K562 (cell line): ENCODE results near the gene B3GALT6. TPM values are rescaled to one million over a fixed set of nuclear protein-coding genes. Genes with fewer than 3 reads are reported as not detected.
A peak's percentile ranks its signal among the peaks of the same experiment; 100 is the strongest.

Experiments
- BRCA1 ChIP-seq, 2 experiments: fragments of 450-650 bp in 1 of 2; sonication (generic) in 1 of 2; formaldehyde crosslinking in 1 of 2; IDR thresholded peaks; 2 replicates each; pipeline versions ENCODE4 v1.5.0 to v1.6.1; 2017 to 2020; ENCODE audit warnings: mild to moderate bottlenecking in 1 of 2, missing genetic modification reagents in 1 of 2
- BRD4 ChIP-seq: fragments of 200-600 bp; sonication (generic); IDR thresholded peaks from 2 replicates; pipeline ENCODE4 v1.6.1; 2017; ENCODE audit warnings: inconsistent platforms
- BRF1 ChIP-seq: IDR thresholded peaks from 3 replicates; pipeline ENCODE4 v1.6.1; 2011; ENCODE audit warnings: borderline replicate concordance, mild to moderate bottlenecking; ENCODE audit not compliant: insufficient read length; ENCODE audit errors: extremely low read depth
- CBX3 ChIP-seq, 2 experiments: IDR thresholded peaks; 1 replicate in 1 of 2; 2 replicates in 1 of 2; pipeline ENCODE4 v1.6.1; 2012; ENCODE audit warnings: inconsistent platforms in 2 of 2, low read length in 2 of 2, borderline replicate concordance in 1 of 2, control low read depth in 1 of 2
- DMBX1 ChIP-seq: fragments of 250-450 bp; sonication (Bioruptor Pico); IDR thresholded peaks from 2 replicates; pipeline ENCODE4 v1.8.0; 2022; ENCODE audit warnings: inconsistent platforms, mild to moderate bottlenecking, moderate library complexity, borderline replicate concordance
- ETV1 ChIP-seq: fragments of 450-650 bp; conservative IDR thresholded peaks from 2 replicates; pipeline ENCODE4 v1.6.1; 2016; ENCODE audit warnings: missing genetic modification characterization, control low read depth, low read depth, missing compliant biosample characterization
- MCM7 ChIP-seq, 2 experiments: fragments of 450-650 bp; IDR thresholded peaks; 2 replicates each; pipeline ENCODE4 v1.6.1; 2016 to 2018
- MED1 ChIP-seq: sonication (generic); formaldehyde crosslinking; IDR thresholded peaks from 2 replicates; pipeline ENCODE4 v1.8.1; 2023; ENCODE audit warnings: missing genetic modification reagents, borderline replicate concordance
- NCOA4 ChIP-seq: fragments of 450-650 bp; IDR thresholded peaks from 2 replicates; pipeline ENCODE4 v1.6.1; 2018; ENCODE audit warnings: mild to moderate bottlenecking; ENCODE audit not compliant: partially characterized antibody
- POLR2AphosphoS2 ChIP-seq: IDR thresholded peaks from 2 replicates; pipeline ENCODE4 v1.6.1; 2012; ENCODE audit warnings: low read length, improper control_type of control experiment
- RBM34 ChIP-seq: fragments of 200-400 bp; formaldehyde crosslinking; IDR thresholded peaks from 2 replicates; pipeline ENCODE4 v1.6.1; 2018; ENCODE audit warnings: low read length, borderline replicate concordance; ENCODE audit not compliant: insufficient read depth
- RNF2 ChIP-seq: sonication (generic); IDR thresholded peaks from 2 replicates; pipeline ENCODE4 v1.6.1; 2016
- SMARCE1 ChIP-seq: fragments of 450-650 bp; IDR thresholded peaks from 2 replicates; pipeline ENCODE4 v1.7.1; 2016; ENCODE audit warnings: mild to moderate bottlenecking
- STAG1 ChIP-seq: sonication (generic); formaldehyde crosslinking; IDR thresholded peaks from 2 replicates; pipeline ENCODE4 v1.5.0; 2020; ENCODE audit warnings: missing genetic modification reagents, borderline replicate concordance
- TCF15 ChIP-seq: fragments of 250-450 bp; sonication (Bioruptor Pico); IDR thresholded peaks from 2 replicates; pipeline ENCODE4 v1.8.0; 2022; ENCODE audit warnings: moderate library complexity, mild to moderate bottlenecking, inconsistent platforms
- ZFP1 ChIP-seq: fragments of 450-650 bp; formaldehyde crosslinking; IDR thresholded peaks from 2 replicates; pipeline ENCODE4 v1.4.0; 2020; ENCODE audit warnings: mild to moderate bottlenecking, mixed read lengths
- ZNF282 ChIP-seq: sonication (generic); formaldehyde crosslinking; IDR thresholded peaks from 2 replicates; pipeline ENCODE4 v1.8.1; 2023; ENCODE audit warnings: missing genetic modification reagents
- ZNF3 ChIP-seq: fragments of 250-450 bp; sonication (Bioruptor Pico); IDR thresholded peaks from 2 replicates; pipeline ENCODE4 v1.5.0; 2021; ENCODE audit warnings: mild to moderate bottlenecking, moderate library complexity
- ZNF561 ChIP-seq: fragments of 450-650 bp; formaldehyde crosslinking; conservative IDR thresholded peaks from 2 replicates; pipeline ENCODE4 v1.4.0; 2020; ENCODE audit warnings: mild to moderate bottlenecking, moderate library complexity
- polyA plus RNA-seq, 8 experiments: library from polyadenylated mRNA; depleted of rRNA in 4 of 8; stranded (reverse) in 5 of 8; unstranded in 3 of 8; fragments of >200 nt; fragmentation: Nextera tagmentation in 2 of 8; fragmentation: Illumina TruSeq in 1 of 8; extraction: Ambion mirVana in 2 of 8; extraction: Trizol in 1 of 8; gene quantifications; 2 replicates each; pipeline versions ENCODE4 v1.2.1 to v1.2.3, GENCODE V29; 2011 to 2014; ENCODE audit warnings: inconsistent platforms in 1 of 8, missing spikeins in 1 of 8
- total RNA-seq, 7 experiments: library from RNA; depleted of rRNA in 6 of 7; stranded (reverse); fragments of >200 nt in 6 of 7; fragmentation: Illumina TruSeq in 2 of 7; extraction: Trizol in 2 of 7; gene quantifications; 2 replicates each; pipeline versions ENCODE4 v1.2.1 to v1.2.3, GENCODE V29; 2011 to 2021; ENCODE audit warnings: low replicate concordance in 1 of 7
- TF ChIP-seq, protein P1 (sequence below): fragments of 450-650 bp; conservative IDR thresholded peaks from 2 replicates; pipeline ENCODE4 v1.6.1; 2016; ENCODE audit warnings: missing genetic modification characterization, low read depth, mild to moderate bottlenecking, missing compliant biosample characterization, moderate library complexity
- TF ChIP-seq, protein P2 (sequence below): sonication (generic); formaldehyde crosslinking; IDR thresholded peaks from 2 replicates; pipeline ENCODE4 v1.4.0; 2020; ENCODE audit warnings: mild to moderate bottlenecking, missing genetic modification reagents
- TF ChIP-seq, protein P3 (sequence below): IDR thresholded peaks from 3 replicates; pipeline ENCODE4 v1.6.1; 2011; ENCODE audit warnings: borderline replicate concordance, mild to moderate bottlenecking, moderate library complexity; ENCODE audit not compliant: insufficient read length; ENCODE audit errors: extremely low read depth

B3GALT6 gene
- total and polyA plus RNA-seq, 9 of the 15 experiments (the other 6 are each of a cell fraction or from before 2014, with no cell fraction given), result 0.68 to 29.8 (median 9.9) TPM

GRCh38 chr1:1232208-1232795, at the start of gene B3GALT6 (continued):
- TF ChIP-seq BRCA1 (IDR thresholded peaks at IDR 0.05) (no peak), BRCA1 (CRISPR knock-in tag; IDR thresholded peaks at IDR 0.05) (0 out of 2 replicates have a peak, but pooled peaks have one; percentile 91), MED1 (CRISPR knock-in tag) (no peak), STAG1 (CRISPR knock-in tag) (peak; percentile 47; the same call in 1 of the 2 replicates), CBX3 (IDR thresholded peaks at IDR 0.05; ENCODE audit: borderline replicate concordance in 1 of 2, low read length in 2 of 2) (no peak), MCM7 (IDR thresholded peaks at IDR 0.05) (no peak), ZNF3 (CRISPR knock-in tag) (no peak), TCF15 (CRISPR knock-in tag) (no peak), ZNF561 (no peak), SMARCE1 (no peak), ZFP1 (CRISPR knock-in tag) (no peak), POLR2AphosphoS2 (no peak), NCOA4 (no peak), ETV1 (tag) (no peak), BRD4 (no peak), ZNF282 (CRISPR knock-in tag) (no peak), RBM34 (no peak), RNF2 (0 out of 2 replicates have a peak, but pooled peaks have one; percentile 39), BRF1 (no peak), DMBX1 (CRISPR knock-in tag) (peak; percentile 93)
- TF ChIP-seq, protein P1, sequence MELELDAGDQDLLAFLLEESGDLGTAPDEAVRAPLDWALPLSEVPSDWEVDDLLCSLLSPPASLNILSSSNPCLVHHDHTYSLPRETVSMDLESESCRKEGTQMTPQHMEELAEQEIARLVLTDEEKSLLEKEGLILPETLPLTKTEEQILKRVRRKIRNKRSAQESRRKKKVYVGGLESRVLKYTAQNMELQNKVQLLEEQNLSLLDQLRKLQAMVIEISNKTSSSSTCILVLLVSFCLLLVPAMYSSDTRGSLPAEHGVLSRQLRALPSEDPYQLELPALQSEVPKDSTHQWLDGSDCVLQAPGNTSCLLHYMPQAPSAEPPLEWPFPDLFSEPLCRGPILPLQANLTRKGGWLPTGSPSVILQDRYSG (tag), result no peak
- TF ChIP-seq, protein P2, sequence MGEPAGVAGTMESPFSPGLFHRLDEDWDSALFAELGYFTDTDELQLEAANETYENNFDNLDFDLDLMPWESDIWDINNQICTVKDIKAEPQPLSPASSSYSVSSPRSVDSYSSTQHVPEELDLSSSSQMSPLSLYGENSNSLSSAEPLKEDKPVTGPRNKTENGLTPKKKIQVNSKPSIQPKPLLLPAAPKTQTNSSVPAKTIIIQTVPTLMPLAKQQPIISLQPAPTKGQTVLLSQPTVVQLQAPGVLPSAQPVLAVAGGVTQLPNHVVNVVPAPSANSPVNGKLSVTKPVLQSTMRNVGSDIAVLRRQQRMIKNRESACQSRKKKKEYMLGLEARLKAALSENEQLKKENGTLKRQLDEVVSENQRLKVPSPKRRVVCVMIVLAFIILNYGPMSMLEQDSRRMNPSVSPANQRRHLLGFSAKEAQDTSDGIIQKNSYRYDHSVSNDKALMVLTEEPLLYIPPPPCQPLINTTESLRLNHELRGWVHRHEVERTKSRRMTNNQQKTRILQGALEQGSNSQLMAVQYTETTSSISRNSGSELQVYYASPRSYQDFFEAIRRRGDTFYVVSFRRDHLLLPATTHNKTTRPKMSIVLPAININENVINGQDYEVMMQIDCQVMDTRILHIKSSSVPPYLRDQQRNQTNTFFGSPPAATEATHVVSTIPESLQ (CRISPR knock-in tag), result no peak
- TF ChIP-seq, protein P3, sequence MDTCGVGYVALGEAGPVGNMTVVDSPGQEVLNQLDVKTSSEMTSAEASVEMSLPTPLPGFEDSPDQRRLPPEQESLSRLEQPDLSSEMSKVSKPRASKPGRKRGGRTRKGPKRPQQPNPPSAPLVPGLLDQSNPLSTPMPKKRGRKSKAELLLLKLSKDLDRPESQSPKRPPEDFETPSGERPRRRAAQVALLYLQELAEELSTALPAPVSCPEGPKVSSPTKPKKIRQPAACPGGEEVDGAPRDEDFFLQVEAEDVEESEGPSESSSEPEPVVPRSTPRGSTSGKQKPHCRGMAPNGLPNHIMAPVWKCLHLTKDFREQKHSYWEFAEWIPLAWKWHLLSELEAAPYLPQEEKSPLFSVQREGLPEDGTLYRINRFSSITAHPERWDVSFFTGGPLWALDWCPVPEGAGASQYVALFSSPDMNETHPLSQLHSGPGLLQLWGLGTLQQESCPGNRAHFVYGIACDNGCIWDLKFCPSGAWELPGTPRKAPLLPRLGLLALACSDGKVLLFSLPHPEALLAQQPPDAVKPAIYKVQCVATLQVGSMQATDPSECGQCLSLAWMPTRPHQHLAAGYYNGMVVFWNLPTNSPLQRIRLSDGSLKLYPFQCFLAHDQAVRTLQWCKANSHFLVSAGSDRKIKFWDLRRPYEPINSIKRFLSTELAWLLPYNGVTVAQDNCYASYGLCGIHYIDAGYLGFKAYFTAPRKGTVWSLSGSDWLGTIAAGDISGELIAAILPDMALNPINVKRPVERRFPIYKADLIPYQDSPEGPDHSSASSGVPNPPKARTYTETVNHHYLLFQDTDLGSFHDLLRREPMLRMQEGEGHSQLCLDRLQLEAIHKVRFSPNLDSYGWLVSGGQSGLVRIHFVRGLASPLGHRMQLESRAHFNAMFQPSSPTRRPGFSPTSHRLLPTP, result no peak
